Mesangial cell (primary cell): ENCODE results near the gene SULT1A3. TPM values are rescaled to one million over a fixed set of nuclear protein-coding genes. Genes with fewer than 3 reads are reported as not detected.

Experiments
- total RNA-seq: library from RNA; depleted of rRNA; stranded (reverse); fragments of >200 nt; gene quantifications from 2 replicates; pipeline ENCODE4 v1.2.3, GENCODE V29; 2015

The SULT1A3 gene
- 2.8 and 7.6 TPM in 2 replicates for total RNA-seq

DNA sequence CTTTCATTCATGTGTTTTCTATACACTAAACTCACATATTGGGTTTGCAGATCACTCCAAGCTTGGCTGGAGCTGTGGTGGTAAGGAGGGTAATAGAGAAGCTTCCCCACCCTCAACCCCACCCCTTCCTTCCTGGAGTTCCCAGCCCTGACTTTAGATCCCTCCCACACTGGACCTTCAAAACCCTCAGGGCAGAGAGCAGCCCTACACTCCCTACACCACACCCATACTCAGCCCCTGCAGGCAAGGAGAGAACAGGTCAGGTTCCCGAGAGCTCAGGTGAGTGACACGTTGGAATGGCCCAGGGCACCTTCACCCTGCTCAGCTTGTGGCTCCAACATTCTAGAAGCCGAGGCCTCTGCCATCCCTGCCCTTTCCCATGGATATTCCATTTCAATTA, at the start of gene SULT1A3:
Gene SULT1A3, plus strand, starts transcription at position 207 of the 400 bp plus-strand sequence. CDS start 1,474 bp downstream, outside the sequence.

DNA sequence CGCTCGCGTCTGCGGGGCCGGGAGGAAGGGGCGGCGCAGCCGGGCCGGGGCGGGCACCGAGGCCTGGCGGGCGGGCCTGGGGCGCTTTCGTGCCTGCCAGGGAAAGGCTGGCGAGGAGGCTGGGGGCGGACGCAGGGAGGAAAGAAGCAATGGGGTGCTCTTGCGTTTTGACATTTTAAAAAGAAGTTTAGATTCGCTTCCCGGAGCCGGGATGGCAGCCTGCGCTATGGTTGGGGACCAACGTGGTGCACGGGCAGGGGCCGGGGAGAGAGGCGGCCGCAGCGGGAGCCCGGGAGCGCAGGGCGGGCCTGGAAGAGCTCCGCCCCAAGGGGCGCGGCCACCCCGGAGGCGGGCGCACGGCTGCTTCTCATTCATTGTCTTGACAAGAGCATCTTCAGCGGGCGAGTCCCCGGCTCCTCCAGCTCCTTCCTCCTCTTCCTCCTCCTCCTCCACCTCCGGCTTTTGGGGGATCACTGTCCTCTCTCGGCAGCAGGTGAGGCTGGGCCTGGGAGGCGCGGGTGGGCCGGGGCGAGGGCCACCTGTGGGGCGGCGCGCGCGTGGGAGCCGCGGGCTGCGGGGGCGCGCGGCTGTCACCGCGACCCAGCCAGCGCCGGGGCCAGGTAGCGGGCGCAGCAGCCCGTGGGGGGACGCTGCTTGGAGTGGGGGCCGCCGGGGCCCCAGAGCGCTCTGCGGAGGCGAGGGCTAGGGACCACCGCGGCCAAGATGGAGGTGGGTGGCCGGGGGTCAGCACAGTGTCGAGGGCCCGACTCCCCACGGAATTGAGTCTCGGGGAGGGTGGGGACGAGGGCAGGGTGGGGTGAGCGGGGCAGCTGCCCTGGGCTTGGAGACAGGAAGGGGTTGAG, 15.6 kb upstream of the SULT1A3 start, which contains the start of gene CORO1A:
Gene CORO1A, plus strand, starts transcription at position 370 of the 863 bp plus-strand sequence. CDS start 1,608 bp downstream, outside the sequence.

DNA sequence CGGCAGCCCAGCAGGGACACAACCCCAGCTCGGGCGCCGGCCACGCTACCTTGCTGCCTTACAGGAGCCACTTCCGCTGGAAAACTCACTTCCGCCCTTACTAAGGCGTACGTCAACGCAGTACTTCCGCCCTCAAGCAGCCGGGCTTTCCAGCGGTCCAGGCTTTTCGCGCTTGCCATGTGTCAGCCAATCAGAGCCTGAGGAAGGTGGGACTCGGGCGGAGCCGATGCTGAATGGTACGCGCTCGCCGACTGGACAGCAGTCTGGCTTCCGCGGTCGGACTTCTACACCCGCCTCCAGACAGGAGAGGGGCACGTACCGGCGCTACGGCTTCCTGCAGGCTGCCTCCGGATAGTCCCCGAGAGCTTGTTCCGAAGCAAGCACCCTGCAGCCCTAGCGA, 5.4 kb upstream of the SULT1A3 start, which contains the start of the genes BOLA2B and SLX1A:
Gene BOLA2B, minus strand, starts transcription at position 52 of the 400 bp plus-strand sequence. CDS start 71 bp downstream, outside the sequence.
Gene SLX1A, plus strand, starts transcription at position 261 of the 400 bp plus-strand sequence. CDS start 210 bp downstream, outside the sequence.

DNA sequence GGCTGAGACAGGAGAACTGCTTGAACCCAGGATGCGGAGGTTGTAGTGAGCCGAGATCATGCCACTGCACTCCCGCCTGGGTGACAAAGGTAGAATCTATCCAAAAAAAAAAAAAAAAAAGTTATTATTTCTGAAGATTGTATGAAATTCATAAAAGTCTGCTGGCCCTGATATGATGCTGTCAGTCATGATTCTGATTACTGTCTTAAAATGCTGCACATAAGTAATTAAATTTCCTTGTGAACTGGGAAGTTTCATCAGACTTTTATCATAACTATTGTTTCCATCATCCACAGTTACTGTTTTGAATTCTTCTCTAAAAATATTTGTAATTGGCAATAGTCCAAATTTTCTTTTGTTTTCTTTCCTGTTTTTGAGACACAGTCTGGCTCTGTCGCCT, 49.3 kb downstream of the SULT1A3 start, which contains the start of gene NPIPB13:
Gene NPIPB13, minus strand, starts transcription at position 101 of the 400 bp plus-strand sequence. CDS start 2,906 bp downstream, outside the sequence.

Other genes with a start within 250 kb of the SULT1A3 start
- 89.3 and 173 TPM in 2 replicates for gene TMEM219, start 237.2 kb upstream of the SULT1A3 start, total RNA-seq
- 32.3 and 39.7 TPM in 2 replicates for gene TAOK2, start 225.4 kb upstream of the SULT1A3 start, total RNA-seq
- gene HIRIP3, start 203.6 kb upstream of the SULT1A3 start, total RNA-seq, result 5.7 and 21.7 TPM in 2 replicates
- gene INO80E, start 203.0 kb upstream of the SULT1A3 start, total RNA-seq, result 39.2 and 97.6 TPM in 2 replicates
- 0.49 and 0.76 TPM in 2 replicates for gene DOC2A, start 188.2 kb upstream of the SULT1A3 start, total RNA-seq
- gene C16orf92, start 176.1 kb upstream of the SULT1A3 start, total RNA-seq, result not detected in 2 replicates
- 0.13 and 0.98 TPM in 2 replicates for gene TLCD3B, start 168.0 kb upstream of the SULT1A3 start, total RNA-seq
- 908 and 1,156 TPM in 2 replicates for gene ALDOA, start 133.5 kb upstream of the SULT1A3 start, total RNA-seq
- gene PPP4C, start 123.3 kb upstream of the SULT1A3 start, total RNA-seq, result 111 and 141 TPM in 2 replicates
- 1.4 TPM in 1 of 2 replicates, not detected in the other for gene TBX6, start 107.3 kb upstream of the SULT1A3 start, total RNA-seq
- 17.4 and 95.1 TPM in 2 replicates for gene YPEL3, start 103.0 kb upstream of the SULT1A3 start, total RNA-seq
- gene GDPD3, start 85.7 kb upstream of the SULT1A3 start, total RNA-seq, result 0.16 and 0.76 TPM in 2 replicates
- gene MAPK3, start 76.0 kb upstream of the SULT1A3 start, total RNA-seq, result 35.7 and 64.1 TPM in 2 replicates
- gene CORO1A, start 15.7 kb upstream of the SULT1A3 start, total RNA-seq, result 3.0 and 10.1 TPM in 2 replicates
- gene BOLA2B, start 5.6 kb upstream of the SULT1A3 start, total RNA-seq, result 122 and 439 TPM in 2 replicates
- 92.7 and 110 TPM in 2 replicates for gene SLX1A, start 5.4 kb upstream of the SULT1A3 start, total RNA-seq
- 0.63 and 2.9 TPM in 2 replicates for gene NPIPB13, start 49.2 kb downstream of the SULT1A3 start, total RNA-seq
- 39.6 and 43.5 TPM in 2 replicates for gene CD2BP2, start 156.1 kb downstream of the SULT1A3 start, total RNA-seq
- 42.7 and 47.9 TPM in 2 replicates for gene TBC1D10B, start 171.2 kb downstream of the SULT1A3 start, total RNA-seq
- 1.8 TPM in 1 of 2 replicates, not detected in the other for gene MYL11, start 175.5 kb downstream of the SULT1A3 start, total RNA-seq
- gene SEPTIN1, start 183.3 kb downstream of the SULT1A3 start, total RNA-seq, result 0.63 TPM in 1 of 2 replicates, not detected in the other
- 12.4 and 17.7 TPM in 2 replicates for gene ZNF48, start 196.2 kb downstream of the SULT1A3 start, total RNA-seq
- gene ZNF771, start 208.4 kb downstream of the SULT1A3 start, total RNA-seq, result 7.4 and 8.6 TPM in 2 replicates
- 43.4 and 96.5 TPM in 2 replicates for gene DCTPP1, start 230.8 kb downstream of the SULT1A3 start, total RNA-seq
- 20.2 and 23.2 TPM in 2 replicates for gene SEPHS2, start 246.6 kb downstream of the SULT1A3 start, total RNA-seq